GM19452 (cell line): ENCODE measurements around the gene CDYL.
"Not testable (repeated sequence)": the region's sequence is repeated elsewhere in the genome, so short reads cannot be mapped to it uniquely, and the experiment has no call there.

Source experiments
- ATAC-seq: cut with Tn5 transposase; IDR thresholded peaks from one replicate; pipeline ENCODE4 v1.9.1; 2021; ENCODE audit not compliant: unreplicated experiment

The CDYL gene

GRCh38 chr6:4983322-4983721 lies 207.1 kb downstream of the CDYL start:
- no peak for ATAC-seq

- no peak for ATAC-seq
Observed at GRCh38 chr6:4986999-4987398, 210.8 kb downstream of the CDYL start.

- no peak for ATAC-seq
Observed at GRCh38 chr6:4987432-4987831, 211.2 kb downstream of the CDYL start.

GRCh38 chr6:4994741-4995140 lies 218.5 kb downstream of the CDYL start:
- no peak for ATAC-seq

GRCh38 chr6:4997862-4998261 lies 221.7 kb downstream of the CDYL start:
- ATAC-seq: no peak

- ATAC-seq: no peak
Observed at GRCh38 chr6:4999586-4999985, 223.4 kb downstream of the CDYL start.

- peak; percentile 91 for ATAC-seq
Observed at GRCh38 chr6:5003604-5004372, 227.6 kb downstream of the CDYL start, which contains the start of gene RPP40. Gene RPP40 (minus strand): TSS chr6:5004037. CDS start chr6:5004002, 35 bp downstream.

- ATAC-seq: no peak
Observed at GRCh38 chr6:5004373-5005037, 228.3 kb downstream of the CDYL start.

GRCh38 chr6:5005038-5005433 lies 228.8 kb downstream of the CDYL start:
- not testable (repeated sequence) for ATAC-seq
